ENCODE data around the gene UNC119. TPM values are rescaled to one million over a fixed set of nuclear protein-coding genes. Genes with fewer than 3 reads are reported as not detected.

The UNC119 gene
- total RNA-seq, 1 donor: 52.3 TPM

- H3K4me1 ChIP-seq (ENCODE audit: insufficient read depth, low read length): peaks cover 5% of the 10 kb centered on the region
Measured at GRCh38 chr17:28507567-28508203, 44.7 kb downstream of the UNC119 start.

GRCh38 chr17:28506763-28507487 is 45.5 kb downstream of the UNC119 start:
- Histone ChIP-seq H3K9me3 (ENCODE audit: low read depth, low read length) (no peaks in the 10 kb centered on the region), H3K4me1 (ENCODE audit: insufficient read depth, low read length) (peaks cover 5% of the 10 kb centered on the region), H3K4me3 (ENCODE audit: low read length) (no peak overlapping the region), H3K27me3 (ENCODE audit: insufficient read depth, low read length) (no peaks in the 10 kb centered on the region)

More at GRCh38 chr17:28507567-28508203, 44.7 kb downstream of the UNC119 start:
- H3K9me3 ChIP-seq (ENCODE audit: low read depth, low read length): no peaks in the 10 kb centered on the region
- H3K27me3 ChIP-seq (ENCODE audit: insufficient read depth, low read length): no peaks in the 10 kb centered on the region
- no peak overlapping the region for H3K4me3 ChIP-seq (ENCODE audit: low read length)

GRCh38 chr17:28505986-28506665 is 46.3 kb downstream of the UNC119 start, which contains the start of gene FOXN1:
Gene FOXN1 (plus strand): TSS chr17:28506348. CDS start chr17:28523970, 17,622 bp downstream.
- Histone ChIP-seq H3K4me3 (ENCODE audit: low read length) (no peak within 1 kb of the TSS), H3K9me3 (ENCODE audit: low read depth, low read length) (no peaks in the 10 kb centered on the region), H3K4me1 (ENCODE audit: insufficient read depth, low read length) (peaks cover 5% of the 10 kb centered on the region), H3K27me3 (ENCODE audit: insufficient read depth, low read length) (no peaks in the 10 kb centered on the region)

GRCh38 chr17:28503420-28503819 is 49.0 kb downstream of the UNC119 start:
- Histone ChIP-seq H3K9me3 (ENCODE audit: low read depth, low read length) (no peaks in the 10 kb centered on the region), H3K27me3 (ENCODE audit: insufficient read depth, low read length) (no peaks in the 10 kb centered on the region), H3K4me1 (ENCODE audit: insufficient read depth, low read length) (no peaks in the 10 kb centered on the region), H3K4me3 (ENCODE audit: low read length) (no peak overlapping the region)

- no peaks in the 10 kb centered on the region for H3K9me3 ChIP-seq (ENCODE audit: low read depth, low read length)
- no peaks in the 10 kb centered on the region for H3K4me1 ChIP-seq (ENCODE audit: insufficient read depth, low read length)
- H3K4me3 ChIP-seq (ENCODE audit: low read length): no peak overlapping the region
- no peaks in the 10 kb centered on the region for H3K27me3 ChIP-seq (ENCODE audit: insufficient read depth, low read length)
Measured at GRCh38 chr17:28501421-28502284, 50.8 kb downstream of the UNC119 start.

GRCh38 chr17:28500712-28501379 is 51.6 kb downstream of the UNC119 start:
- Histone ChIP-seq H3K4me1 (ENCODE audit: insufficient read depth, low read length) (no peaks in the 10 kb centered on the region), H3K4me3 (ENCODE audit: low read length) (no peak overlapping the region), H3K27me3 (ENCODE audit: insufficient read depth, low read length) (no peaks in the 10 kb centered on the region), H3K9me3 (ENCODE audit: low read depth, low read length) (no peaks in the 10 kb centered on the region)

GRCh38 chr17:28499684-28500357 is 52.6 kb downstream of the UNC119 start:
- no peaks in the 10 kb centered on the region for H3K9me3 ChIP-seq (ENCODE audit: low read depth, low read length)
- no peaks in the 10 kb centered on the region for H3K4me1 ChIP-seq (ENCODE audit: insufficient read depth, low read length)
- no peaks in the 10 kb centered on the region for H3K27me3 ChIP-seq (ENCODE audit: insufficient read depth, low read length)
- no peak overlapping the region for H3K4me3 ChIP-seq (ENCODE audit: low read length)

GRCh38 chr17:28499364-28499664 is 53.1 kb downstream of the UNC119 start:
- Histone ChIP-seq H3K4me1 (ENCODE audit: insufficient read depth, low read length) (no peaks in the 10 kb centered on the region), H3K27me3 (ENCODE audit: insufficient read depth, low read length) (no peaks in the 10 kb centered on the region), H3K9me3 (ENCODE audit: low read depth, low read length) (no peaks in the 10 kb centered on the region), H3K4me3 (ENCODE audit: low read length) (no peak overlapping the region)

- no peak overlapping the region for H3K4me3 ChIP-seq (ENCODE audit: low read length)
- no peaks in the 10 kb centered on the region for H3K9me3 ChIP-seq (ENCODE audit: low read depth, low read length)
- no peaks in the 10 kb centered on the region for H3K27me3 ChIP-seq (ENCODE audit: insufficient read depth, low read length)
- no peaks in the 10 kb centered on the region for H3K4me1 ChIP-seq (ENCODE audit: insufficient read depth, low read length)
Measured at GRCh38 chr17:28498652-28499363, 53.6 kb downstream of the UNC119 start.

- Histone ChIP-seq H3K9me3 (ENCODE audit: low read depth, low read length) (no peaks in the 10 kb centered on the region), H3K4me3 (ENCODE audit: low read length) (no peak overlapping the region), H3K27me3 (ENCODE audit: insufficient read depth, low read length) (no peaks in the 10 kb centered on the region), H3K4me1 (ENCODE audit: insufficient read depth, low read length) (no peaks in the 10 kb centered on the region)
Measured at GRCh38 chr17:28497931-28498330, 54.5 kb downstream of the UNC119 start.

Other genes with a start within 250 kb of the UNC119 start
- gene TMEM97, start 233.4 kb downstream of the UNC119 start, total RNA-seq: 4.0 TPM
- gene IFT20, start 217.2 kb downstream of the UNC119 start, total RNA-seq: 33.9 TPM
- gene TNFAIP1, start 216.9 kb downstream of the UNC119 start, total RNA-seq: 5.0 TPM
- 26.6 TPM for gene POLDIP2, start 195.1 kb downstream of the UNC119 start, total RNA-seq
- not detected for gene SEBOX, start 187.4 kb downstream of the UNC119 start, total RNA-seq
- gene VTN, start 182.3 kb downstream of the UNC119 start, total RNA-seq: not detected
- gene SARM1, start 180.9 kb downstream of the UNC119 start, total RNA-seq: 8.8 TPM
- 0.42 TPM for gene SLC46A1, start 146.4 kb downstream of the UNC119 start, total RNA-seq
- gene SLC13A2, start 79.0 kb downstream of the UNC119 start, total RNA-seq: not detected
- not detected for gene FOXN1, start 46.3 kb downstream of the UNC119 start, total RNA-seq
- 43.2 TPM for gene PIGS, start 18.9 kb upstream of the UNC119 start, total RNA-seq
- gene ALDOC, start 24.3 kb upstream of the UNC119 start, total RNA-seq: 17.8 TPM
- 9.6 TPM for gene SPAG5, start 46.4 kb upstream of the UNC119 start, total RNA-seq
- gene RSKR, start 61.6 kb upstream of the UNC119 start, total RNA-seq: 4.9 TPM
- gene BLTP2, start 92.5 kb upstream of the UNC119 start, total RNA-seq: 85.2 TPM
- 31.3 TPM for gene SDF2, start 109.3 kb upstream of the UNC119 start, total RNA-seq
- gene SUPT6H, start 109.6 kb upstream of the UNC119 start, total RNA-seq: 80.9 TPM
- gene PROCA1, start 159.3 kb upstream of the UNC119 start, total RNA-seq: 0.94 TPM
- gene RAB34, start 165.2 kb upstream of the UNC119 start, total RNA-seq: 27.0 TPM
- 1,375 TPM for gene RPL23A, start 167.4 kb upstream of the UNC119 start, total RNA-seq
- gene TLCD1, start 173.6 kb upstream of the UNC119 start, total RNA-seq: not detected
- 1.4 TPM for gene NEK8, start 176.2 kb upstream of the UNC119 start, total RNA-seq
- 51.2 TPM for gene TRAF4, start 191.4 kb upstream of the UNC119 start, total RNA-seq